GM12878 (cell line): Measurements from ENCODE around the gene ZDBF2. TPM values are rescaled to one million over a fixed set of nuclear protein-coding genes. Genes with fewer than 3 reads are reported as not detected.

ENCODE experiments used
- ATAC-seq: fragments of 200-7000 bp; cut with Tn5 transposase; 3 replicates; pipeline ENCODE4 v1.9.1; 2020; ENCODE audit warnings: mild to moderate bottlenecking, moderate library complexity
- BruUV-seq: library from RNA; stranded (reverse); fragments of 400-500 nt; replicated peaks from 2 replicates; lab custom pipeline; 2021; lab: Mats Ljungman, UMichigan
- CTCF ChIA-PET: fragments of 300-600 bp; sonication (Branson Sonifier 250); formaldehyde crosslinking; extraction: SDS; loops from one replicate; lab custom pipeline; 2021; ENCODE audit warnings: inconsistent platforms; lab: Yijun Ruan, JAX
- POLR2A ChIA-PET: fragments of 350-600 bp; formaldehyde crosslinking; extraction: SDS; loops from one replicate; lab custom pipeline; 2021; ENCODE audit warnings: inconsistent platforms; lab: Charles Lee
- RAD21 ChIA-PET: fragments of 300-600 bp; sonication (Branson Sonifier 250); formaldehyde crosslinking; loops from one replicate; lab custom pipeline; 2023; ENCODE audit warnings: antibody characterized with exemption; ENCODE audit not compliant: unreplicated experiment; lab: Charles Lee
- SMC1A ChIA-PET: fragments of 300-600 bp; sonication (Branson Sonifier 250); formaldehyde crosslinking; loops from one replicate; lab custom pipeline; 2023; ENCODE audit not compliant: unreplicated experiment, uncharacterized antibody; lab: Charles Lee
- DNase-seq: peaks from one replicate; pipeline ENCODE4 v3.0.0-alpha.2; 2011; ENCODE audit warnings: low read depth, low spot score
- FAIRE-seq: peaks from 3 replicates; lab custom pipeline; 2011; peaks lifted over from hg19 to GRCh38; lab: Jason Lieb, UNC
- H2AFZ ChIP-seq: 2 replicates; pipeline ENCODE4 v1.6.0; 2011; ENCODE audit warnings: low read depth, low read length, control low read depth; ENCODE audit not compliant: control insufficient read depth
- H3K27ac ChIP-seq: 2 replicates; pipeline ENCODE4 v1.5.1; 2011; ENCODE audit warnings: control low read depth; ENCODE audit not compliant: control insufficient read depth, insufficient read depth
- H3K27me3 ChIP-seq, 2 experiments: replicated peaks in 1 of 2; 2 replicates each; pipeline versions ENCODE4 v1.6.0 to v1.6.1; 2011; ENCODE audit warnings: low read length in 1 of 2; ENCODE audit not compliant: control insufficient read depth in 2 of 2, insufficient read depth in 2 of 2
- H3K36me3 ChIP-seq, 2 experiments: 2 replicates each; pipeline ENCODE4 v1.5.1; 2011; ENCODE audit warnings: low read length in 1 of 2; ENCODE audit not compliant: control insufficient read depth in 2 of 2, insufficient read depth in 2 of 2
- H3K4me1 ChIP-seq: 2 replicates; pipeline ENCODE4 v1.6.1; 2011; ENCODE audit warnings: mild to moderate bottlenecking, low read length, moderate library complexity, mixed read lengths; ENCODE audit not compliant: control insufficient read depth, insufficient read depth
- H3K4me2 ChIP-seq: 2 replicates; pipeline ENCODE4 v1.6.0; 2011; ENCODE audit warnings: control low read depth; ENCODE audit not compliant: control insufficient read depth, insufficient read depth
- H3K4me3 ChIP-seq: fragments of 200-600 bp; sonication (generic); 2 replicates; pipeline ENCODE4 v1.5.1; 2016
- H3K79me2 ChIP-seq: 2 replicates; pipeline ENCODE4 v1.6.0; 2011; ENCODE audit warnings: low read length; ENCODE audit not compliant: control insufficient read depth, insufficient read depth
- H3K9ac ChIP-seq: 2 replicates; pipeline ENCODE4 v1.8.0; 2011; ENCODE audit warnings: low read length, control low read depth, mixed read lengths; ENCODE audit not compliant: control insufficient read depth, insufficient read depth
- H3K9me3 ChIP-seq: replicated peaks from 3 replicates; pipeline ENCODE4 v1.5.1; 2011; ENCODE audit warnings: mild to moderate bottlenecking, low read length; ENCODE audit not compliant: control insufficient read depth, insufficient read depth
- H4K20me1 ChIP-seq: 2 replicates; pipeline ENCODE4 v1.6.0; 2011; ENCODE audit not compliant: control insufficient read depth, insufficient read depth
- ATF2 ChIP-seq: IDR thresholded peaks from 2 replicates; pipeline ENCODE4 v1.6.1; 2012; ENCODE audit warnings: low read length, inconsistent platforms
- ATF7 ChIP-seq: fragments of 450-650 bp; IDR thresholded peaks from 2 replicates; pipeline ENCODE4 v1.6.1; 2016; ENCODE audit warnings: low read depth, mild to moderate bottlenecking
- BCL11A ChIP-seq: IDR thresholded peaks from 2 replicates; pipeline ENCODE4 v1.6.1; 2011; ENCODE audit warnings: low read depth, low read length
- CREM ChIP-seq: IDR thresholded peaks from 2 replicates; pipeline ENCODE4 v1.6.1; 2014; ENCODE audit warnings: antibody characterized with exemption, low read depth
- HDAC2 ChIP-seq: fragments of 200-600 bp; sonication (generic); IDR thresholded peaks from 2 replicates; pipeline ENCODE4 v1.6.1; 2017
- MTA2 ChIP-seq: fragments of 450-650 bp; IDR thresholded peaks from 2 replicates; pipeline ENCODE4 v1.6.1; 2016; ENCODE audit warnings: low read depth, mild to moderate bottlenecking, moderate library complexity
- PML ChIP-seq: IDR thresholded peaks from 2 replicates; pipeline ENCODE4 v1.6.1; 2012; ENCODE audit warnings: low read length, inconsistent platforms
- RELB ChIP-seq: fragments of 450-650 bp; IDR thresholded peaks from 2 replicates; pipeline ENCODE4 v1.6.1; 2017; ENCODE audit warnings: low read depth, mild to moderate bottlenecking, moderate library complexity
- SMAD1 ChIP-seq: fragments of 450-650 bp; IDR thresholded peaks from 2 replicates; pipeline ENCODE4 v1.6.1; 2018; ENCODE audit warnings: mild to moderate bottlenecking, low read depth; ENCODE audit not compliant: partially characterized antibody
- SREBF2 ChIP-seq: IDR thresholded peaks from 2 replicates; pipeline ENCODE4 v1.6.1; 2012; ENCODE audit warnings: mild to moderate bottlenecking, low read length
- SUZ12 ChIP-seq: fragments of 200-600 bp; sonication (generic); IDR thresholded peaks from one replicate; pipeline ENCODE4 v1.6.1; 2018; ENCODE audit warnings: antibody characterized with exemption, mild to moderate bottlenecking; ENCODE audit not compliant: unreplicated experiment
- TAF1 ChIP-seq: IDR thresholded peaks from 2 replicates; pipeline ENCODE4 v1.6.1; 2011; ENCODE audit warnings: mild to moderate bottlenecking, low read depth, low read length, borderline replicate concordance
- ZNF384 ChIP-seq: IDR thresholded peaks from 2 replicates; pipeline ENCODE4 v1.6.1; 2012; ENCODE audit warnings: low read depth, mild to moderate bottlenecking, low read length, improper control_type of control experiment, borderline replicate concordance
- WGBS: methylation state at CpG from one replicate; pipeline ENCODE4 v1.1.6; 2016; ENCODE audit warnings: low lambda C conversion rate; ENCODE audit not compliant: insufficient replicate concordance, insufficient coverage; ENCODE audit errors: missing lambda C conversion rate; 5-methylcytosine and 5-hydroxymethylcytosine counted together
- in situ Hi-C: fragments of 300-500 bp; cut with MboI; formaldehyde crosslinking; loops from 9 replicates; pipeline ENCODE4 v1.14.3; 2018; ENCODE audit warnings: mixed read lengths
- intact Hi-C: fragments of 100-400 bp; cut with micrococcal nuclease; formaldehyde crosslinking; loops from one replicate; pipeline ENCODE4 v1.14.2; 2022; ENCODE audit not compliant: unreplicated experiment
- polyA plus RNA-seq, 11 experiments: library from polyadenylated mRNA; depleted of rRNA in 4 of 11; unstranded in 6 of 11; stranded (reverse) in 5 of 11; fragments of >200 nt; fragmentation: Nextera tagmentation in 4 of 11; fragmentation: Illumina TruSeq in 1 of 11; extraction: Ambion mirVana in 4 of 11; extraction: Trizol in 1 of 11; gene quantifications; 1 replicate in 1 of 11; 2 replicates in 10 of 11; pipeline versions ENCODE4 v1.2.1 to v1.2.3, GENCODE V29; 2011 to 2016; ENCODE audit warnings: inconsistent platforms in 2 of 11, missing spikeins in 2 of 11, low read depth in 1 of 11
- total RNA-seq, 4 experiments: library from RNA; depleted of rRNA in 3 of 4; stranded (reverse); fragments of >200 nt in 3 of 4; fragmentation: Illumina TruSeq in 1 of 4; extraction: Trizol in 1 of 4; gene quantifications; 2 replicates each; pipeline versions ENCODE4 v1.2.1 to v1.2.3, GENCODE V29; 2013 to 2021
- TF ChIP-seq, protein P1 (sequence below): fragments of 450-650 bp; IDR thresholded peaks from 2 replicates; pipeline ENCODE4 v1.6.1; 2014; ENCODE audit warnings: mild to moderate bottlenecking
- TF ChIP-seq, protein P2 (sequence below): fragments of 450-650 bp; IDR thresholded peaks from 2 replicates; pipeline ENCODE4 v1.6.1; 2017; ENCODE audit warnings: mild to moderate bottlenecking
- TF ChIP-seq, protein P3 (sequence below): fragments of 450-650 bp; formaldehyde crosslinking; IDR thresholded peaks from 2 replicates; pipeline ENCODE4 v1.4.0; 2022; ENCODE audit warnings: mild to moderate bottlenecking, moderate library complexity

The ZDBF2 gene
- total and polyA plus RNA-seq, 10 of the 15 experiments (the other 5 are each of a cell fraction or from before 2014, with no cell fraction given) = 0.60 to 21.1 (median 4.2) TPM

DNA sequence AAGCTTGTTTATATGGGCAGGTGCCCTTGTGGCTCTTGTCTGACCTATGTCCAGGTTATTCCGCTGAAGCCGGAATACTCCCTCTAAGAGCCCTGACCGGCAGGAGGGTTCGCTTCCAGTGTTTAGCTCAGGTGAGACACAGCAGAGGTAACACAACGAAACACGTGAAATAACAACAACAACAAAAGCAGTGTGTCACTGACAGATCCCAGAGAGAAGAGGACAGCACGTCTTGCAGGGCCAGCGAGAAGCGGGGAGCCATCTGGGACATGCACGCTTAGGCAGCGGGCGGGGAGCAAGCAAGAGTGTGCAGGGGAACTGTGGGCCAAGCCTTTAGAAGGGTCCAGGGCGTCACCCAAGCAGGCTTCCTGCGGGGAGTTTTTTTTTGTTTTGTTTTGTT lies 17.1 kb upstream of the ZDBF2 start:
- no peak for DNase-seq
- FAIRE-seq = no peak
- intact Hi-C loops = no loop called here
- Histone ChIP-seq H3K9ac (no peak overlapping the region), H4K20me1 (no peaks in the 10 kb centered on the region), H3K27ac (no peak overlapping the region), H3K4me2 (no peak overlapping the region), H3K4me3 (no peak overlapping the region), H3K36me3 (no peaks in the 10 kb centered on the region), H2AFZ (no peak overlapping the region), H3K9me3 (no peaks in the 10 kb centered on the region; the same call in 2 of the 3 replicates), H3K27me3 (peaks cover 2 to 14% of the 10 kb centered on the region in 2 experiments), H3K79me2 (no peaks in the 10 kb centered on the region), H3K4me1 (no peaks in the 10 kb centered on the region)
- ATAC-seq = no peak
- no TSS peak for BruUV-seq
- in situ Hi-C loops = no loop called here
- POLR2A ChIA-PET = interaction anchor here (1.1 kb wide), 1 partner anchor 18 kb away, joined by 3 read pairs; no protein-coding TSS in a partner anchor
- 64% methylated on average over 14 of the region's 14 CpGs for WGBS
- SMC1A ChIA-PET = interaction anchor here (1.4 to 3.1 kb wide), 2 partner anchors 10 to 54 kb away, joined by 3 to 12 read pairs; no protein-coding TSS in a partner anchor
- CTCF ChIA-PET = interaction anchor here (0.6 kb wide), 1 partner anchor 95 kb away, joined by 3 read pairs; no protein-coding TSS in a partner anchor
- RAD21 ChIA-PET = no interaction called here
- TF ChIP-seq TAF1 (no peak), MTA2 (no peak), SMAD1 (no peak), BCL11A (no peak), ZNF384 (no peak), ATF2 (no peak), CREM (no peak), SUZ12 (no peak), SREBF2 (no peak), ATF7 (no peak), PML (no peak), HDAC2 (no peak), RELB (no peak)
- TF ChIP-seq, protein P1, sequence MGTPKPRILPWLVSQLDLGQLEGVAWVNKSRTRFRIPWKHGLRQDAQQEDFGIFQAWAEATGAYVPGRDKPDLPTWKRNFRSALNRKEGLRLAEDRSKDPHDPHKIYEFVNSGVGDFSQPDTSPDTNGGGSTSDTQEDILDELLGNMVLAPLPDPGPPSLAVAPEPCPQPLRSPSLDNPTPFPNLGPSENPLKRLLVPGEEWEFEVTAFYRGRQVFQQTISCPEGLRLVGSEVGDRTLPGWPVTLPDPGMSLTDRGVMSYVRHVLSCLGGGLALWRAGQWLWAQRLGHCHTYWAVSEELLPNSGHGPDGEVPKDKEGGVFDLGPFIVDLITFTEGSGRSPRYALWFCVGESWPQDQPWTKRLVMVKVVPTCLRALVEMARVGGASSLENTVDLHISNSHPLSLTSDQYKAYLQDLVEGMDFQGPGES = no peak
- TF ChIP-seq, protein P2, sequence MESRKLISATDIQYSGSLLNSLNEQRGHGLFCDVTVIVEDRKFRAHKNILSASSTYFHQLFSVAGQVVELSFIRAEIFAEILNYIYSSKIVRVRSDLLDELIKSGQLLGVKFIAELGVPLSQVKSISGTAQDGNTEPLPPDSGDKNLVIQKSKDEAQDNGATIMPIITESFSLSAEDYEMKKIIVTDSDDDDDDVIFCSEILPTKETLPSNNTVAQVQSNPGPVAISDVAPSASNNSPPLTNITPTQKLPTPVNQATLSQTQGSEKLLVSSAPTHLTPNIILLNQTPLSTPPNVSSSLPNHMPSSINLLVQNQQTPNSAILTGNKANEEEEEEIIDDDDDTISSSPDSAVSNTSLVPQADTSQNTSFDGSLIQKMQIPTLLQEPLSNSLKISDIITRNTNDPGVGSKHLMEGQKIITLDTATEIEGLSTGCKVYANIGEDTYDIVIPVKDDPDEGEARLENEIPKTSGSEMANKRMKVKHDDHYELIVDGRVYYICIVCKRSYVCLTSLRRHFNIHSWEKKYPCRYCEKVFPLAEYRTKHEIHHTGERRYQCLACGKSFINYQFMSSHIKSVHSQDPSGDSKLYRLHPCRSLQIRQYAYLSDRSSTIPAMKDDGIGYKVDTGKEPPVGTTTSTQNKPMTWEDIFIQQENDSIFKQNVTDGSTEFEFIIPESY = no peak
- TF ChIP-seq, protein P3, sequence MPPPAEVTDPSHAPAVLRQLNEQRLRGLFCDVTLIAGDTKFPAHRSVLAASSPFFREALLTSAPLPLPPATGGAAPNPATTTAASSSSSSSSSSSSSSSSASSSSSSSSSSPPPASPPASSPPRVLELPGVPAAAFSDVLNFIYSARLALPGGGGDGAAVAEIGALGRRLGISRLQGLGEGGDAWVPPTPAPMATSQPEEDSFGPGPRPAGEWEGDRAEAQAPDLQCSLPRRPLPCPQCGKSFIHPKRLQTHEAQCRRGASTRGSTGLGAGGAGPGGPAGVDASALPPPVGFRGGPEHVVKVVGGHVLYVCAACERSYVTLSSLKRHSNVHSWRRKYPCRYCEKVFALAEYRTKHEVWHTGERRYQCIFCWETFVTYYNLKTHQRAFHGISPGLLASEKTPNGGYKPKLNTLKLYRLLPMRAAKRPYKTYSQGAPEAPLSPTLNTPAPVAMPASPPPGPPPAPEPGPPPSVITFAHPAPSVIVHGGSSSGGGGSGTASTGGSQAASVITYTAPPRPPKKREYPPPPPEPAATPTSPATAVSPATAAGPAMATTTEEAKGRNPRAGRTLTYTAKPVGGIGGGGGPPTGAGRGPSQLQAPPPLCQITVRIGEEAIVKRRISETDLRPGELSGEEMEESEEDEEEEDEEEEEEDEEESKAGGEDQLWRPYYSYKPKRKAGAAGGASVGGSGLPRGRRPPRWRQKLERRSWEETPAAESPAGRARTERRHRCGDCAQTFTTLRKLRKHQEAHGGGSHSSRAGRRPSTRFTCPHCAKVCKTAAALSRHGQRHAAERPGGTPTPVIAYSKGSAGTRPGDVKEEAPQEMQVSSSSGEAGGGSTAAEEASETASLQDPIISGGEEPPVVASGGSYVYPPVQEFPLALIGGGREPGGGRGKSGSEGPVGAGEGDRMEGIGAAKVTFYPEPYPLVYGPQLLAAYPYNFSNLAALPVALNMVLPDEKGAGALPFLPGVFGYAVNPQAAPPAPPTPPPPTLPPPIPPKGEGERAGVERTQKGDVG (CRISPR knock-in tag) = no peak
